GM12878 (cell line): ENCODE results near the gene CCDC170. TPM values are rescaled to one million over a fixed set of nuclear protein-coding genes. Genes with fewer than 3 reads are reported as not detected.

Experiments used
- ATF2 ChIP-seq: IDR thresholded peaks from 2 replicates; pipeline ENCODE4 v1.6.1; 2012; ENCODE audit warnings: low read length, inconsistent platforms
- ATF7 ChIP-seq: fragments of 450-650 bp; IDR thresholded peaks from 2 replicates; pipeline ENCODE4 v1.6.1; 2016; ENCODE audit warnings: low read depth, mild to moderate bottlenecking
- BHLHE40 ChIP-seq, 2 experiments: fragments of 450-650 bp in 1 of 2; IDR thresholded peaks; 2 replicates each; pipeline ENCODE4 v1.6.1; 2011 to 2017; ENCODE audit warnings: low read depth in 2 of 2, borderline replicate concordance in 1 of 2, improper control_type of control experiment in 1 of 2, low read length in 1 of 2, mild to moderate bottlenecking in 1 of 2
- CREB1 ChIP-seq: IDR thresholded peaks from 2 replicates; pipeline ENCODE4 v1.6.1; 2012; ENCODE audit warnings: low read depth, mild to moderate bottlenecking, inconsistent platforms
- IRF3 ChIP-seq: fragments of 450-650 bp; IDR thresholded peaks from 2 replicates; pipeline ENCODE4 v1.6.1; 2014; ENCODE audit warnings: mild to moderate bottlenecking
- JUNB ChIP-seq: IDR thresholded peaks from 2 replicates; pipeline ENCODE4 v1.6.1; 2016; ENCODE audit warnings: antibody characterized with exemption, mild to moderate bottlenecking
- KAT2A ChIP-seq: conservative IDR thresholded peaks from 2 replicates; pipeline ENCODE4 v1.6.1; 2011; ENCODE audit warnings: low read depth, low read length; ENCODE audit not compliant: control insufficient read depth
- LARP7 ChIP-seq: fragments of 450-650 bp; IDR thresholded peaks from 2 replicates; pipeline ENCODE4 v1.6.1; 2017; ENCODE audit warnings: mild to moderate bottlenecking
- MEF2A ChIP-seq: IDR thresholded peaks from 2 replicates; pipeline ENCODE4 v1.6.1; 2011; ENCODE audit warnings: low read depth, mild to moderate bottlenecking, low read length, moderate library complexity; ENCODE audit not compliant: insufficient read depth
- MEF2B ChIP-seq: fragments of 450-650 bp; IDR thresholded peaks from 2 replicates; pipeline ENCODE4 v1.6.1; 2018; ENCODE audit warnings: mild to moderate bottlenecking, moderate library complexity; ENCODE audit not compliant: partially characterized antibody, poor library complexity, severe bottlenecking
- MXI1 ChIP-seq: fragments of 150-350 bp; IDR thresholded peaks from 2 replicates; pipeline ENCODE4 v1.6.1; 2011; ENCODE audit warnings: low read depth, mild to moderate bottlenecking, inconsistent platforms, low read length, improper control_type of control experiment
- NBN ChIP-seq: fragments of 450-650 bp; IDR thresholded peaks from 2 replicates; pipeline ENCODE4 v1.6.1; 2016
- NFYB ChIP-seq: IDR thresholded peaks from 2 replicates; pipeline ENCODE4 v1.6.1; 2011; ENCODE audit warnings: low read depth, mild to moderate bottlenecking, low read length, improper control_type of control experiment, moderate library complexity; ENCODE audit not compliant: insufficient read depth
- PBX3 ChIP-seq: IDR thresholded peaks from 2 replicates; pipeline ENCODE4 v1.6.1; 2011; ENCODE audit warnings: mild to moderate bottlenecking, low read depth, low read length, moderate library complexity; ENCODE audit not compliant: insufficient replicate concordance
- SIN3A ChIP-seq: IDR thresholded peaks from 2 replicates; pipeline ENCODE4 v1.6.1; 2012; ENCODE audit warnings: low read depth, low read length, improper control_type of control experiment
- TAF1 ChIP-seq: IDR thresholded peaks from 2 replicates; pipeline ENCODE4 v1.6.1; 2011; ENCODE audit warnings: mild to moderate bottlenecking, low read depth, low read length, borderline replicate concordance
- TCF3 ChIP-seq: IDR thresholded peaks from 2 replicates; pipeline ENCODE4 v1.6.1; 2012; ENCODE audit warnings: low read depth, mild to moderate bottlenecking, low read length, borderline replicate concordance; ENCODE audit not compliant: insufficient read depth
- WRNIP1 ChIP-seq: IDR thresholded peaks from 2 replicates; pipeline ENCODE4 v1.6.1; 2011; ENCODE audit warnings: low read depth, low read length, improper control_type of control experiment, borderline replicate concordance
- ZNF384 ChIP-seq: IDR thresholded peaks from 2 replicates; pipeline ENCODE4 v1.6.1; 2012; ENCODE audit warnings: low read depth, mild to moderate bottlenecking, low read length, improper control_type of control experiment, borderline replicate concordance
- polyA plus RNA-seq, 11 experiments: library from polyadenylated mRNA; depleted of rRNA in 4 of 11; unstranded in 6 of 11; stranded (reverse) in 5 of 11; fragments of >200 nt; fragmentation: Nextera tagmentation in 4 of 11; fragmentation: Illumina TruSeq in 1 of 11; extraction: Ambion mirVana in 4 of 11; extraction: Trizol in 1 of 11; gene quantifications; 1 replicate in 1 of 11; 2 replicates in 10 of 11; pipeline versions ENCODE4 v1.2.1 to v1.2.3, GENCODE V29; 2011 to 2016; ENCODE audit warnings: inconsistent platforms in 2 of 11, missing spikeins in 2 of 11, low read depth in 1 of 11
- total RNA-seq, 4 experiments: library from RNA; depleted of rRNA in 3 of 4; stranded (reverse); fragments of >200 nt in 3 of 4; fragmentation: Illumina TruSeq in 1 of 4; extraction: Trizol in 1 of 4; gene quantifications; 2 replicates each; pipeline versions ENCODE4 v1.2.1 to v1.2.3, GENCODE V29; 2013 to 2021
- TF ChIP-seq, protein P1 (sequence below): IDR thresholded peaks from 2 replicates; pipeline ENCODE4 v1.6.1; 2011; ENCODE audit warnings: low read depth, mild to moderate bottlenecking, low read length, moderate library complexity, borderline replicate concordance; ENCODE audit errors: extremely low read depth
- TF ChIP-seq, protein P2 (sequence below): fragments of 450-650 bp; IDR thresholded peaks from 2 replicates; pipeline ENCODE4 v1.6.1; 2016; ENCODE audit warnings: mild to moderate bottlenecking

CCDC170 gene
- total and polyA plus RNA-seq, 10 of the 15 experiments (the other 5 are each of a cell fraction or from before 2014, with no cell fraction given): not detected

- 0 out of 2 replicates have a peak, but pooled peaks have one; percentile 8 for TF ChIP-seq IRF3
- TF ChIP-seq, protein P1, sequence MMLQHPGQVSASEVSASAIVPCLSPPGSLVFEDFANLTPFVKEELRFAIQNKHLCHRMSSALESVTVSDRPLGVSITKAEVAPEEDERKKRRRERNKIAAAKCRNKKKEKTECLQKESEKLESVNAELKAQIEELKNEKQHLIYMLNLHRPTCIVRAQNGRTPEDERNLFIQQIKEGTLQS: peak; percentile 99
- TF ChIP-seq SIN3A: peak; percentile 68
- peak; percentile 79 for TF ChIP-seq ATF7
- TF ChIP-seq TCF3: no peak
- TF ChIP-seq MEF2A: peak; percentile 77
- TF ChIP-seq CREB1: peak; percentile 79
- TF ChIP-seq WRNIP1: no peak
- TF ChIP-seq JUNB: no peak; the same call in 1 of the 2 replicates
- peak; percentile 67; the same call in 1 of the 2 replicates for TF ChIP-seq MXI1
- peak; percentile 100 for TF ChIP-seq ZNF384
- TF ChIP-seq, protein P2, sequence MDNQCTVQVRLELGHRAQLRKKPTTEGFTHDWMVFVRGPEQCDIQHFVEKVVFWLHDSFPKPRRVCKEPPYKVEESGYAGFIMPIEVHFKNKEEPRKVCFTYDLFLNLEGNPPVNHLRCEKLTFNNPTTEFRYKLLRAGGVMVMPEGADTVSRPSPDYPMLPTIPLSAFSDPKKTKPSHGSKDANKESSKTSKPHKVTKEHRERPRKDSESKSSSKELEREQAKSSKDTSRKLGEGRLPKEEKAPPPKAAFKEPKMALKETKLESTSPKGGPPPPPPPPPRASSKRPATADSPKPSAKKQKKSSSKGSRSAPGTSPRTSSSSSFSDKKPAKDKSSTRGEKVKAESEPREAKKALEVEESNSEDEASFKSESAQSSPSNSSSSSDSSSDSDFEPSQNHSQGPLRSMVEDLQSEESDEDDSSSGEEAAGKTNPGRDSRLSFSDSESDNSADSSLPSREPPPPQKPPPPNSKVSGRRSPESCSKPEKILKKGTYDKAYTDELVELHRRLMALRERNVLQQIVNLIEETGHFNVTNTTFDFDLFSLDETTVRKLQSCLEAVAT: peak; percentile 72
- no peak for TF ChIP-seq KAT2A
- no peak for TF ChIP-seq NFYB
- no peak for TF ChIP-seq PBX3
- TF ChIP-seq LARP7: peak; percentile 72
- TF ChIP-seq BHLHE40 (IDR thresholded peaks at IDR 0.05; ENCODE audit: borderline replicate concordance in 1 of 2, low read depth in 2 of 2, low read length in 1 of 2): peak; percentile 75 to 93
- peak; percentile 71; the same call in 1 of the 2 replicates for TF ChIP-seq TAF1
- TF ChIP-seq NBN: peak; percentile 94
- peak; percentile 47 for TF ChIP-seq MEF2B
- TF ChIP-seq ATF2: peak; percentile 27; the same call in 1 of the 2 replicates
Measured at GRCh38 chr6:151451950-151452749, 41.7 kb upstream of the CCDC170 start, which contains the start of gene RMND1 (continued).
